Spleen (tissue), 11 donors: ENCODE data around the gene RPL10. TPM values are rescaled to one million over a fixed set of nuclear protein-coding genes. Genes with fewer than 3 reads are reported as not detected.
A peak's percentile ranks its signal among the peaks of the same experiment; 100 is the strongest.

Source experiments
- DNase-seq: peaks from one replicate; pipeline ENCODE4 v3.0.0-alpha.2; 2020
- H3K27ac ChIP-seq, 8 donors: fragments of 200-600 bp; sonication (generic) in 7 of 8; 1 replicate in 4 of 8; 2 replicates in 4 of 8; pipeline versions ENCODE4 v1.5.0 to v1.8.0; 2016 to 2021; ENCODE audit warnings: inconsistent platforms in 4 of 8, mild to moderate bottlenecking in 4 of 8, moderate library complexity in 1 of 8
- H3K27me3 ChIP-seq, 7 donors: fragments of 200-600 bp; sonication (generic) in 6 of 7; replicated peaks in 1 of 7; 1 replicate in 4 of 7; 2 replicates in 3 of 7; pipeline versions ENCODE4 v1.5.0 to v1.8.0; 2016 to 2021; ENCODE audit warnings: inconsistent platforms in 3 of 7, mild to moderate bottlenecking in 1 of 7
- H3K36me3 ChIP-seq, 6 donors: fragments of 200-600 bp; sonication (generic) in 5 of 6; 1 replicate in 4 of 6; 2 replicates in 2 of 6; pipeline versions ENCODE4 v1.5.0 to v1.8.0; 2016 to 2021; ENCODE audit warnings: inconsistent platforms in 2 of 6
- H3K4me1 ChIP-seq, 6 donors: fragments of 200-600 bp; sonication (generic) in 5 of 6; 1 replicate in 3 of 6; 2 replicates in 3 of 6; pipeline versions ENCODE4 v1.5.0 to v1.8.0; 2016 to 2021; ENCODE audit warnings: inconsistent platforms in 3 of 6
- H3K4me3 ChIP-seq, 8 donors: fragments of 200-600 bp; sonication (generic) in 7 of 8; 1 replicate in 4 of 8; 2 replicates in 4 of 8; pipeline versions ENCODE4 v1.5.0 to v1.8.0; 2016 to 2021; ENCODE audit warnings: inconsistent platforms in 4 of 8, mild to moderate bottlenecking in 4 of 8, moderate library complexity in 2 of 8
- H3K9me3 ChIP-seq, 8 donors: fragments of 200-600 bp; sonication (generic) in 7 of 8; 1 replicate in 4 of 8; 2 replicates in 4 of 8; pipeline versions ENCODE4 v1.5.0 to v1.8.0; 2016 to 2021; ENCODE audit warnings: inconsistent platforms in 4 of 8
- CTCF ChIP-seq, 11 experiments: fragments of 200-600 bp in 7 of 11; fragments of 450-650 bp in 4 of 11; sonication (generic) in 4 of 11; IDR thresholded peaks in 8 of 11; conservative IDR thresholded peaks in 3 of 11; 1 replicate in 7 of 11; 2 replicates in 4 of 11; pipeline versions ENCODE4 v1.4.0 to v1.8.0; 2016 to 2021; ENCODE audit warnings: antibody characterized with exemption in 11 of 11, inconsistent platforms in 4 of 11, mild to moderate bottlenecking in 1 of 11
- POLR2A ChIP-seq, 3 donors: fragments of 450-650 bp; IDR thresholded peaks; one replicate each; pipeline ENCODE4 v1.5.1; 2017; ENCODE audit warnings: antibody characterized with exemption in 3 of 3, mild to moderate bottlenecking in 1 of 3
- POLR2AphosphoS5 ChIP-seq, 3 donors: sonication (generic); formaldehyde crosslinking; IDR thresholded peaks; one replicate each; pipeline ENCODE4 v1.5.1; 2017; ENCODE audit warnings: antibody characterized with exemption in 3 of 3
- WGBS, 5 donors: extraction: QIAGEN DNeasy Blood & Tissue Kit in 3 of 5; methylation state at CpG; one replicate each; pipeline versions ENCODE4 v1.1.5 to v1.1.7; 2013 to 2018; 5-methylcytosine and 5-hydroxymethylcytosine counted together
- intact Hi-C: fragments of 100-400 bp; cut with DNase I; formaldehyde crosslinking; loops from one replicate; pipeline ENCODE4 v1.15.0; 2023; ENCODE audit warnings: low total_unique reads
- polyA plus RNA-seq, 3 donors: library from polyadenylated mRNA; stranded (reverse); fragments of 200-250 nt; gene quantifications; one replicate each; pipeline ENCODE4 v1.2.1, GENCODE V29; 2013
- total RNA-seq, 7 donors: library from RNA; depleted of rRNA in 3 of 7; stranded (reverse); fragments of >200 nt in 3 of 7; fragmentation: NEBNext Ultra II Directional in 4 of 7; extraction: Animal tissue kit (Norgen Biotek cat#: 25700) in 4 of 7; gene quantifications; one replicate each; pipeline versions ENCODE4 v1.1.0 to v1.2.1, GENCODE V29; 2016 to 2021
- donor health status: healthy with polysubstance abuse.
- donor health status: DM: no; HTN: no; CAD: no; lungs with moderate emphysema.
- donor health status: DM: no; HTN: no; CAD: no.
- donor health status: Bipolar disorder and iron deficiency.
- donor health status: healthy.
- donor health status: DM: no; HTN: no; CAD: no.
- donor health status: DM: yes; HTN: yes; CAD: no.

RPL10 gene
- total and polyA plus RNA-seq, 10 donors: 2,711 to 9,324 (median 3,504) TPM

GRCh38 chrX:154368630-154369448 is 29.3 kb upstream of the RPL10 start:
- 1 to 30% (median 7%) methylated on average over 2 to 16 of the region's 16 CpGs for WGBS, 5 donors
- peaks cover 14 to 72% (median 48%) of the 10 kb centered on the region in 6 donors for H3K4me1 ChIP-seq
- peaks cover 0 to 44% (median 40%) of the 10 kb centered on the region in 6 donors for H3K36me3 ChIP-seq
- H3K4me3 ChIP-seq: peak overlapping the region; percentile 7 to 91 (median 76)
- peak overlapping the region; percentile 48 to 94 (median 84) for H3K27ac ChIP-seq
- H3K27me3 ChIP-seq: no peaks in the 10 kb centered on the region
- H3K9me3 ChIP-seq: no peaks in the 10 kb centered on the region
- DNase-seq: peak; percentile 95
- intact Hi-C loops: no loop called here
- TF ChIP-seq POLR2A (IDR thresholded peaks at IDR 0.05): no peak
- TF ChIP-seq CTCF (IDR thresholded peaks at IDR 0.05 in 8 of 11, conservative IDR thresholded peaks at IDR 0.05 in 3 of 11): peak in 2 of 11 experiments; percentile 13 to 16
- peak; percentile 63 to 82 (median 72) for TF ChIP-seq POLR2AphosphoS5 (IDR thresholded peaks at IDR 0.05)

GRCh38 chrX:154369449-154370299 is 28.5 kb upstream of the RPL10 start:
- Histone ChIP-seq H3K4me3 (peak overlapping the region; percentile 63 to 91 (median 76)), H3K4me1 (peaks cover 15 to 79% (median 54%) of the 10 kb centered on the region in 6 donors), H3K9me3 (no peaks in the 10 kb centered on the region), H3K27ac (peak overlapping the region; percentile 48 to 94 (median 84)), H3K27me3 (no peaks in the 10 kb centered on the region), H3K36me3 (peaks cover 0 to 36% (median 32%) of the 10 kb centered on the region in 6 donors)
- peak; percentile 89 for DNase-seq
- WGBS, 5 donors: 5 to 53% (median 16%) methylated on average over 6 to 13 of the region's 13 CpGs
- TF ChIP-seq POLR2A (IDR thresholded peaks at IDR 0.05): no peak
- peak; percentile 51 to 64 (median 57) for TF ChIP-seq POLR2AphosphoS5 (IDR thresholded peaks at IDR 0.05)
- TF ChIP-seq CTCF (IDR thresholded peaks at IDR 0.05 in 8 of 11, conservative IDR thresholded peaks at IDR 0.05 in 3 of 11): no peak
- intact Hi-C loops: no loop called here

- H3K27ac ChIP-seq: peak overlapping the region; percentile 57 to 94 (median 84)
- peak overlapping the region; percentile 63 to 91 (median 76) for H3K4me3 ChIP-seq
- 0 to 48% (median 24%) methylated on average over 3 to 63 of the region's 63 CpGs for WGBS, 5 donors
- no peaks in the 10 kb centered on the region for H3K27me3 ChIP-seq
- TF ChIP-seq POLR2A (IDR thresholded peaks at IDR 0.05) (no peak), CTCF (IDR thresholded peaks at IDR 0.05 in 8 of 11, conservative IDR thresholded peaks at IDR 0.05 in 3 of 11) (no peak), POLR2AphosphoS5 (IDR thresholded peaks at IDR 0.05) (no peak)
- DNase-seq: peak; percentile 87
- H3K36me3 ChIP-seq: peaks cover 0 to 28% (median 24%) of the 10 kb centered on the region in 6 donors
- intact Hi-C loops: no loop called here
- no peaks in the 10 kb centered on the region for H3K9me3 ChIP-seq
- peaks cover 15 to 85% (median 58%) of the 10 kb centered on the region in 6 donors for H3K4me1 ChIP-seq
Observed at GRCh38 chrX:154370300-154371016, 27.7 kb upstream of the RPL10 start.
